SK-N-SH treated with all-trans-retinoic acid at 6 μM for 48 hours (cell line): ENCODE measurements around the gene ASTN2.

ENCODE experiments used
- ESRRG ChIP-seq: fragments of 250-450 bp; sonication (Bioruptor Pico); IDR thresholded peaks from 2 replicates; pipeline ENCODE4 v1.6.1; 2021; ENCODE audit warnings: mild to moderate bottlenecking
- OSR1 ChIP-seq: fragments of 250-450 bp; sonication (Bioruptor Pico); IDR thresholded peaks from 2 replicates; pipeline ENCODE4 v1.8.0; 2022; ENCODE audit warnings: moderate library complexity, mild to moderate bottlenecking, inconsistent platforms
- RARB ChIP-seq: fragments of 250-450 bp; sonication (Bioruptor Pico); IDR thresholded peaks from 2 replicates; pipeline ENCODE4 v1.8.0; 2021; ENCODE audit warnings: mild to moderate bottlenecking, moderate library complexity
- SNAI2 ChIP-seq: fragments of 250-450 bp; sonication (Bioruptor Pico); IDR thresholded peaks from 2 replicates; pipeline ENCODE4 v1.5.0; 2020; ENCODE audit warnings: mild to moderate bottlenecking, moderate library complexity
- TCF4 ChIP-seq: fragments of 250-450 bp; sonication (Bioruptor Pico); IDR thresholded peaks from 2 replicates; pipeline ENCODE4 v1.8.0; 2021; ENCODE audit warnings: mild to moderate bottlenecking, moderate library complexity, borderline replicate concordance
- TOX ChIP-seq: fragments of 250-450 bp; sonication (Bioruptor Pico); IDR thresholded peaks from 2 replicates; pipeline ENCODE4 v1.8.0; 2021; ENCODE audit warnings: mild to moderate bottlenecking, moderate library complexity, borderline replicate concordance
- ZFP3 ChIP-seq: fragments of 250-450 bp; sonication (Bioruptor Pico); IDR thresholded peaks from 2 replicates; pipeline ENCODE4 v1.5.0; 2020; ENCODE audit warnings: mild to moderate bottlenecking, moderate library complexity
- ZNF565 ChIP-seq: fragments of 450-650 bp; formaldehyde crosslinking; conservative IDR thresholded peaks from 2 replicates; pipeline ENCODE4 v1.5.0; 2020; ENCODE audit warnings: low read depth, mild to moderate bottlenecking, moderate library complexity
- ZNF70 ChIP-seq: fragments of 450-650 bp; formaldehyde crosslinking; IDR thresholded peaks from 2 replicates; pipeline ENCODE4 v1.5.0; 2020; ENCODE audit warnings: mild to moderate bottlenecking, moderate library complexity
- ZNF8 ChIP-seq: fragments of 450-650 bp; formaldehyde crosslinking; IDR thresholded peaks from 2 replicates; pipeline ENCODE4 v1.5.0; 2020; ENCODE audit warnings: mild to moderate bottlenecking, moderate library complexity
- TF ChIP-seq, protein P1 (sequence below): fragments of 250-450 bp; sonication (Bioruptor Pico); IDR thresholded peaks from 2 replicates; pipeline ENCODE4 v1.8.0; 2021; ENCODE audit warnings: low read depth, mild to moderate bottlenecking, moderate library complexity, borderline replicate concordance
- TF ChIP-seq, protein P2 (sequence below): fragments of 250-450 bp; sonication (Bioruptor Pico); IDR thresholded peaks from 2 replicates; pipeline ENCODE4 v1.5.1; 2021; ENCODE audit warnings: mild to moderate bottlenecking, moderate library complexity
- TF ChIP-seq, protein P3 (sequence below): fragments of 250-450 bp; sonication (Bioruptor Pico); IDR thresholded peaks from 2 replicates; pipeline ENCODE4 v1.8.0; 2020; ENCODE audit warnings: mild to moderate bottlenecking, moderate library complexity, borderline replicate concordance

DNA sequence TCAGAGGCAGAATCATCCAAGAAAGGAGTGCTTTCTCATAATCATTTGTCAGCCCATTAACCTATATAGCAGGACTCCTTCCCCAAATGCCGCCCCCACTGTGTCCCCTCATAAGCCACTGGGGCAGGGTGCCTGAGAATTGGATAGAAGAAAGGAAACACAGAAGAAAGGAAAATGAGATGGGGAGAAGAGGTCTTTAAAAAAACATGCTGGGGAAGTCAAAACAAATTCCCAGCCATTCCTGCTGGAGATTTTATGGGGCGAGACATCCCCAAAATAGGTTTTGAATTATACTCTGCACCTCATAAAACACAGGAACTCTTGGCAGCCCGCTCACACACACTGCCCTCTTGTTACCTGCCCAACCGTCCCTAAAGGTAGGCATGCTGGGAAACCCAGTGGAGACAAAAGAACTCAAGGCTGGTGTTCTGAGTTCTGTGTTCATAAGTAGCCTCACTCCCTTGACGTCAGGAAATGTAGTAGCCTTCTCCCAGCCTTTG lies 19.7 kb downstream of the ASTN2 start:
- no peak for TF ChIP-seq TOX (CRISPR knock-in tag)
- no peak for TF ChIP-seq ZFP3 (CRISPR knock-in tag)
- TF ChIP-seq, protein P1, sequence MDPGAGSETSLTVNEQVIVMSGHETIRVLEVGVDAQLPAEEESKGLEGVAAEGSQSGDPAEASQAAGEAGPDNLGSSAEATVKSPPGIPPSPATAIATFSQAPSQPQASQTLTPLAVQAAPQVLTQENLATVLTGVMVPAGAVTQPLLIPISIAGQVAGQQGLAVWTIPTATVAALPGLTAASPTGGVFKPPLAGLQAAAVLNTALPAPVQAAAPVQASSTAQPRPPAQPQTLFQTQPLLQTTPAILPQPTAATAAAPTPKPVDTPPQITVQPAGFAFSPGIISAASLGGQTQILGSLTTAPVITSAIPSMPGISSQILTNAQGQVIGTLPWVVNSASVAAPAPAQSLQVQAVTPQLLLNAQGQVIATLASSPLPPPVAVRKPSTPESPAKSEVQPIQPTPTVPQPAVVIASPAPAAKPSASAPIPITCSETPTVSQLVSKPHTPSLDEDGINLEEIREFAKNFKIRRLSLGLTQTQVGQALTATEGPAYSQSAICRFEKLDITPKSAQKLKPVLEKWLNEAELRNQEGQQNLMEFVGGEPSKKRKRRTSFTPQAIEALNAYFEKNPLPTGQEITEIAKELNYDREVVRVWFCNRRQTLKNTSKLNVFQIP (CRISPR knock-in tag), result no peak
- no peak for TF ChIP-seq ZNF8
- TF ChIP-seq, protein P2, sequence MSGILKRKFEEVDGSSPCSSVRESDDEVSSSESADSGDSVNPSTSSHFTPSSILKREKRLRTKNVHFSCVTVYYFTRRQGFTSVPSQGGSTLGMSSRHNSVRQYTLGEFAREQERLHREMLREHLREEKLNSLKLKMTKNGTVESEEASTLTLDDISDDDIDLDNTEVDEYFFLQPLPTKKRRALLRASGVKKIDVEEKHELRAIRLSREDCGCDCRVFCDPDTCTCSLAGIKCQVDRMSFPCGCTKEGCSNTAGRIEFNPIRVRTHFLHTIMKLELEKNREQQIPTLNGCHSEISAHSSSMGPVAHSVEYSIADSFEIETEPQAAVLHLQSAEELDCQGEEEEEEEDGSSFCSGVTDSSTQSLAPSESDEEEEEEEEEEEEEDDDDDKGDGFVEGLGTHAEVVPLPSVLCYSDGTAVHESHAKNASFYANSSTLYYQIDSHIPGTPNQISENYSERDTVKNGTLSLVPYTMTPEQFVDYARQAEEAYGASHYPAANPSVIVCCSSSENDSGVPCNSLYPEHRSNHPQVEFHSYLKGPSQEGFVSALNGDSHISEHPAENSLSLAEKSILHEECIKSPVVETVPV, result no peak
- TF ChIP-seq, protein P3, sequence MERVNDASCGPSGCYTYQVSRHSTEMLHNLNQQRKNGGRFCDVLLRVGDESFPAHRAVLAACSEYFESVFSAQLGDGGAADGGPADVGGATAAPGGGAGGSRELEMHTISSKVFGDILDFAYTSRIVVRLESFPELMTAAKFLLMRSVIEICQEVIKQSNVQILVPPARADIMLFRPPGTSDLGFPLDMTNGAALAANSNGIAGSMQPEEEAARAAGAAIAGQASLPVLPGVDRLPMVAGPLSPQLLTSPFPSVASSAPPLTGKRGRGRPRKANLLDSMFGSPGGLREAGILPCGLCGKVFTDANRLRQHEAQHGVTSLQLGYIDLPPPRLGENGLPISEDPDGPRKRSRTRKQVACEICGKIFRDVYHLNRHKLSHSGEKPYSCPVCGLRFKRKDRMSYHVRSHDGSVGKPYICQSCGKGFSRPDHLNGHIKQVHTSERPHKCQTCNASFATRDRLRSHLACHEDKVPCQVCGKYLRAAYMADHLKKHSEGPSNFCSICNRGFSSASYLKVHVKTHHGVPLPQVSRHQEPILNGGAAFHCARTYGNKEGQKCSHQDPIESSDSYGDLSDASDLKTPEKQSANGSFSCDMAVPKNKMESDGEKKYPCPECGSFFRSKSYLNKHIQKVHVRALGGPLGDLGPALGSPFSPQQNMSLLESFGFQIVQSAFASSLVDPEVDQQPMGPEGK (CRISPR knock-in tag), result no peak
- no peak for TF ChIP-seq RARB (CRISPR knock-in tag)
- TF ChIP-seq ZNF565, result no peak
- no peak for TF ChIP-seq TCF4 (CRISPR knock-in tag)
- TF ChIP-seq ESRRG (CRISPR knock-in tag), result no peak
- no peak for TF ChIP-seq SNAI2
- TF ChIP-seq OSR1 (CRISPR knock-in tag), result no peak
- TF ChIP-seq ZNF70 (CRISPR knock-in tag), result no peak
